ENCODE results near the gene CPNE2. TPM values are rescaled to one million over a fixed set of nuclear protein-coding genes. Genes with fewer than 3 reads are reported as not detected.

CPNE2 gene
- total and polyA plus RNA-seq, 10 of the 15 experiments (the other 5 are each of a cell fraction or from before 2014, with no cell fraction given) = 3.1 to 22.1 (median 9.9) TPM

GRCh38 chr16:57175896-57176295 is 83.5 kb downstream of the CPNE2 start (continued):
- TF ChIP-seq ZNF592 (IDR thresholded peaks at IDR 0.05) = no peak
- TF ChIP-seq ZNF24 (IDR thresholded peaks at IDR 0.05) = no peak
- no peak for TF ChIP-seq SMAD5 (IDR thresholded peaks at IDR 0.05; ENCODE audit: low read depth)
- no peak for TF ChIP-seq SRF (IDR thresholded peaks at IDR 0.05; ENCODE audit: low read depth in 2 of 2, low read length in 2 of 2)

- CTCF ChIA-PET = interaction anchor here (1.1 to 2.3 kb wide), 5 partner anchors 9 to 214 kb away, joined by 3 to 7 read pairs (median 4); no protein-coding TSS in a partner anchor
- peaks cover 32% of the 10 kb centered on the region for H3K79me2 ChIP-seq (ENCODE audit: control insufficient read depth, insufficient read depth, low read length)
Measured at GRCh38 chr16:57178196-57178595, 85.8 kb downstream of the CPNE2 start.

More at GRCh38 chr16:57178196-57178595, 85.8 kb downstream of the CPNE2 start:
- no peak overlapping the region for H2AFZ ChIP-seq (ENCODE audit: control insufficient read depth, low read depth, low read length)
- H3K27me3 ChIP-seq (replicated peaks in 1 of 2; ENCODE audit: control insufficient read depth in 2 of 2, insufficient read depth in 2 of 2, low read length in 1 of 2) = no peaks in the 10 kb centered on the region
- no peak overlapping the region for H3K4me2 ChIP-seq (ENCODE audit: control insufficient read depth, insufficient read depth)
- ChIA-PET RAD21 (ENCODE audit: unreplicated experiment) (interaction anchor here (1.0 kb wide), 1 partner anchor 118 kb away, joined by 3 read pairs; no protein-coding TSS in a partner anchor), SMC1A (ENCODE audit: uncharacterized antibody, unreplicated experiment) (interaction anchor here (0.8 to 1.3 kb wide), 3 partner anchors 9 to 13 kb away, joined by 3 to 4 read pairs (median 3); no protein-coding TSS in a partner anchor), POLR2A (no interaction called here)
- TSS peak; percentile 10 for BruUV-seq (replicated peaks)
- TF ChIP-seq EED (IDR thresholded peaks at IDR 0.05; ENCODE audit: low read depth) (no peak), ZBTB4 (CRISPR knock-in tag; IDR thresholded peaks at IDR 0.05) (no peak), EZH2 (IDR thresholded peaks at IDR 0.05; ENCODE audit: borderline replicate concordance, control insufficient read depth, low read depth, low read length) (no peak), TCF12 (IDR thresholded peaks at IDR 0.05; ENCODE audit: low read depth, low read length) (no peak), CTCF (IDR thresholded peaks at IDR 0.05 in 2 of 3, conservative IDR thresholded peaks at IDR 0.05 in 1 of 3; ENCODE audit: control insufficient read depth in 2 of 3, extremely low read depth in 1 of 3, insufficient read depth in 1 of 3, low read depth in 3 of 3, low read length in 3 of 3) (no peak), GATAD2B (conservative IDR thresholded peaks at IDR 0.05; ENCODE audit: low read depth) (no peak), ATF7 (IDR thresholded peaks at IDR 0.05; ENCODE audit: low read depth) (no peak), CBFB (IDR thresholded peaks at IDR 0.05; ENCODE audit: low read depth) (no peak)
- no peaks in the 10 kb centered on the region for H4K20me1 ChIP-seq (ENCODE audit: control insufficient read depth, insufficient read depth)
- 48% methylated on average over 3 of the region's 3 CpGs for WGBS (ENCODE audit: insufficient coverage, insufficient replicate concordance, low lambda C conversion rate, missing lambda C conversion rate)
- H3K27ac ChIP-seq (ENCODE audit: control insufficient read depth, insufficient read depth) = no peak overlapping the region
- H3K36me3 ChIP-seq (ENCODE audit: control insufficient read depth in 2 of 2, insufficient read depth in 2 of 2, low read length in 1 of 2) = no peaks in the 10 kb centered on the region
- ATAC-seq (no peak), FAIRE-seq (no peak), DNase-seq (ENCODE audit: low read depth, low spot score) (no peak)
- no peak overlapping the region for H3K9ac ChIP-seq (ENCODE audit: control insufficient read depth, insufficient read depth, low read length)
- H3K4me1 ChIP-seq (ENCODE audit: control insufficient read depth, insufficient read depth, low read length) = peaks cover 5% of the 10 kb centered on the region; the same call in 1 of the 2 replicates
- no peaks in the 10 kb centered on the region for H3K9me3 ChIP-seq (replicated peaks; ENCODE audit: control insufficient read depth, insufficient read depth, low read length)
- in situ Hi-C loops (cut with MboI) = no loop called here
- H3K4me3 ChIP-seq = no peak overlapping the region
- intact Hi-C loops (cut with micrococcal nuclease; ENCODE audit: unreplicated experiment) = no loop called here
